ENCODE results near the gene CHGA. TPM values are rescaled to one million over a fixed set of nuclear protein-coding genes. Genes with fewer than 3 reads are reported as not detected.

The CHGA gene
- total RNA-seq, 1 donor from 2014 or later, result not detected

GRCh38 chr14:92897922-92898565 lies 24.9 kb upstream of the CHGA start:
- TF ChIP-seq CTCF (IDR thresholded peaks at IDR 0.05), result no peak
- H3K27ac Mint-ChIP-seq (ENCODE audit: unreplicated experiment), result no peak overlapping the region
- H3K4me3 Mint-ChIP-seq (ENCODE audit: unreplicated experiment), result no peak overlapping the region
- no peak for DNase-seq (ENCODE audit: low spot score)
- no peaks in the 10 kb centered on the region for H3K4me1 Mint-ChIP-seq (ENCODE audit: low read depth)
- peaks cover 1% of the 10 kb centered on the region for H3K36me3 Mint-ChIP-seq (ENCODE audit: low read depth)
- peaks cover 9% of the 10 kb centered on the region for H3K9me3 Mint-ChIP-seq (ENCODE audit: low read depth)
- peaks cover 44% of the 10 kb centered on the region for H3K27me3 Mint-ChIP-seq (ENCODE audit: low read depth)

- H3K36me3 Mint-ChIP-seq (ENCODE audit: low read depth), result peaks cover under 1% of the 10 kb centered on the region
- TF ChIP-seq CTCF (IDR thresholded peaks at IDR 0.05), result no peak
- H3K4me3 Mint-ChIP-seq (ENCODE audit: unreplicated experiment), result no peak overlapping the region
- H3K27me3 Mint-ChIP-seq (ENCODE audit: low read depth), result peaks cover 45% of the 10 kb centered on the region
- H3K4me1 Mint-ChIP-seq (ENCODE audit: low read depth), result no peaks in the 10 kb centered on the region
- no peak overlapping the region for H3K27ac Mint-ChIP-seq (ENCODE audit: unreplicated experiment)
- H3K9me3 Mint-ChIP-seq (ENCODE audit: low read depth), result peaks cover 5% of the 10 kb centered on the region
- no peak for DNase-seq (ENCODE audit: low spot score)
These were observed 24.3 kb upstream of the CHGA start for GRCh38 chr14:92898566-92899131.

- no peaks in the 10 kb centered on the region for H3K4me1 Mint-ChIP-seq (ENCODE audit: low read depth)
- peaks cover 59% of the 10 kb centered on the region for H3K27me3 Mint-ChIP-seq (ENCODE audit: low read depth)
- H3K27ac Mint-ChIP-seq (ENCODE audit: unreplicated experiment), result no peak overlapping the region
- no peak overlapping the region for H3K4me3 Mint-ChIP-seq (ENCODE audit: unreplicated experiment)
- DNase-seq (ENCODE audit: low spot score), result no peak
- no peaks in the 10 kb centered on the region for H3K9me3 Mint-ChIP-seq (ENCODE audit: low read depth)
- no peak for TF ChIP-seq CTCF (IDR thresholded peaks at IDR 0.05)
- H3K36me3 Mint-ChIP-seq (ENCODE audit: low read depth), result no peaks in the 10 kb centered on the region
These were observed 22.3 kb upstream of the CHGA start for GRCh38 chr14:92900660-92901059.

GRCh38 chr14:92902191-92902590 lies 20.8 kb upstream of the CHGA start:
- TF ChIP-seq CTCF (IDR thresholded peaks at IDR 0.05), result no peak
- no peak for DNase-seq (ENCODE audit: low spot score)
- no peaks in the 10 kb centered on the region for H3K4me1 Mint-ChIP-seq (ENCODE audit: low read depth)
- no peaks in the 10 kb centered on the region for H3K9me3 Mint-ChIP-seq (ENCODE audit: low read depth)
- H3K36me3 Mint-ChIP-seq (ENCODE audit: low read depth), result no peaks in the 10 kb centered on the region
- H3K4me3 Mint-ChIP-seq (ENCODE audit: unreplicated experiment), result no peak overlapping the region
- peaks cover 60% of the 10 kb centered on the region for H3K27me3 Mint-ChIP-seq (ENCODE audit: low read depth)
- no peak overlapping the region for H3K27ac Mint-ChIP-seq (ENCODE audit: unreplicated experiment)

- Mint-ChIP-seq H3K4me3 (ENCODE audit: unreplicated experiment) (no peak overlapping the region), H3K9me3 (ENCODE audit: low read depth) (no peaks in the 10 kb centered on the region), H3K36me3 (ENCODE audit: low read depth) (no peaks in the 10 kb centered on the region), H3K27ac (ENCODE audit: unreplicated experiment) (no peak overlapping the region), H3K4me1 (ENCODE audit: low read depth) (no peaks in the 10 kb centered on the region), H3K27me3 (ENCODE audit: low read depth) (peaks cover 62% of the 10 kb centered on the region)
- TF ChIP-seq CTCF (IDR thresholded peaks at IDR 0.05), result no peak
- no peak for DNase-seq (ENCODE audit: low spot score)
These were observed 20.2 kb upstream of the CHGA start for GRCh38 chr14:92902726-92903125.
